Measurements from ENCODE around the gene ZNF281.

ZNF281 gene

DNA sequence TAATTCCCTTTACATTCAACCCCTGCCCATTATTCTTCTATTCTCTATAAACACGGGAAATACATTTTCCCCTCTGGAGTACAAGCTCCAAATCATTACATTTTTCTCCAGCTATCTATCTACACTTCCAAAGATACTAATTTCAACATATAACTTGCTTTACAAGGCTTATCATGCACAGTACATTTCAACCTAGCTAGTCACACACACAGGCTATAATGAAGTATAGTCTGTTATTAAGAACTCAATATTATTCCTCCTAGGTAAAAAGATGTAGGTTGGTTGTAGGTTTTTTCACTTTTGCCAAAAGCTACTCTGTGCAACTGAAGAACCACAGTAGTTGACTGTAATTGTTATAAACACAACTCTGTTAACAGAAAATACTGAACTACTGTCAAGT lies 8.1 kb downstream of the ZNF281 start:
- TF ChIP-seq, protein P1, sequence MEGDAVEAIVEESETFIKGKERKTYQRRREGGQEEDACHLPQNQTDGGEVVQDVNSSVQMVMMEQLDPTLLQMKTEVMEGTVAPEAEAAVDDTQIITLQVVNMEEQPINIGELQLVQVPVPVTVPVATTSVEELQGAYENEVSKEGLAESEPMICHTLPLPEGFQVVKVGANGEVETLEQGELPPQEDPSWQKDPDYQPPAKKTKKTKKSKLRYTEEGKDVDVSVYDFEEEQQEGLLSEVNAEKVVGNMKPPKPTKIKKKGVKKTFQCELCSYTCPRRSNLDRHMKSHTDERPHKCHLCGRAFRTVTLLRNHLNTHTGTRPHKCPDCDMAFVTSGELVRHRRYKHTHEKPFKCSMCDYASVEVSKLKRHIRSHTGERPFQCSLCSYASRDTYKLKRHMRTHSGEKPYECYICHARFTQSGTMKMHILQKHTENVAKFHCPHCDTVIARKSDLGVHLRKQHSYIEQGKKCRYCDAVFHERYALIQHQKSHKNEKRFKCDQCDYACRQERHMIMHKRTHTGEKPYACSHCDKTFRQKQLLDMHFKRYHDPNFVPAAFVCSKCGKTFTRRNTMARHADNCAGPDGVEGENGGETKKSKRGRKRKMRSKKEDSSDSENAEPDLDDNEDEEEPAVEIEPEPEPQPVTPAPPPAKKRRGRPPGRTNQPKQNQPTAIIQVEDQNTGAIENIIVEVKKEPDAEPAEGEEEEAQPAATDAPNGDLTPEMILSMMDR (IDR thresholded peaks at IDR 0.05; ENCODE audit: extremely low read depth, missing control alignments) = no peak
- DNase-seq (ENCODE audit: low spot score) = no peak

DNA sequence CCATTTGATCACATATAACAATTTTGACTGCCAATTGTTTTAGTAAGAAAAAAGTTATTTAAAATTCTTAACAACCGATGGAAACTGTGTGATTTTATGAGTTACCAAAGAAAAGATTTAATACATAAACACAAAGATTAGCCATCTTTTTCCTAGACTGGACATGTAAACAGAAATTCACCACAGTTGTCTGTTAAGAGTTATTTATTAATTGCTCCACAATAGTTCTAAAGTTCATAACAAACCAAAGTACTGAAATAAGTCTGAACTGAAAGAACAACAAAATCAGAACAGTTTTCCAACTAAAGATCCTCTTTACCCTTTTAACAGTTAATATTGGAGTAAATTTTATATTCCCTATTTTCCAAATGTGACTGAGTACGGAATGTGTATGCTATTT lies 8.6 kb downstream of the ZNF281 start:
- TF ChIP-seq, protein P1 (IDR thresholded peaks at IDR 0.05; ENCODE audit: extremely low read depth, missing control alignments) = no peak
- DNase-seq (ENCODE audit: low spot score) = no peak

DNA sequence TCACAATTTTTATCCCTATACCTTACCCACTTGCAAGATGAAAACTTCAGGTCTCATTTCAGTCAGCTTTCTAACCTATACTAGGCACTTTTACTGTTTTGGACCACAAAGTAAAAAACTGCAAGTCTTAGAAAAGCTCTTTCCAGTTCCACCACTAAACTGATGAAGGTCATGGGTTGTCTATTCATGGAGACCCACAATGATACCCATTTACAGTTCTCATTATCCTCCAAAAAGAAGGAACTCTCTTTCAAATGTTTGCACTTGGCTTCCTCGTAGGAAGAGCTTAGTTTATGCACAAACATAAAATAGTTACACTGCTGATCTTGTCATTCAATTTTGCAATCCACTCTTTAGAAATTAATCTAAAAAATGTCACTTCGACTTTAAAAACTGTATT lies 9.3 kb downstream of the ZNF281 start:
- TF ChIP-seq, protein P1 (IDR thresholded peaks at IDR 0.05; ENCODE audit: extremely low read depth, missing control alignments) = no peak
- DNase-seq (ENCODE audit: low spot score) = no peak

DNA sequence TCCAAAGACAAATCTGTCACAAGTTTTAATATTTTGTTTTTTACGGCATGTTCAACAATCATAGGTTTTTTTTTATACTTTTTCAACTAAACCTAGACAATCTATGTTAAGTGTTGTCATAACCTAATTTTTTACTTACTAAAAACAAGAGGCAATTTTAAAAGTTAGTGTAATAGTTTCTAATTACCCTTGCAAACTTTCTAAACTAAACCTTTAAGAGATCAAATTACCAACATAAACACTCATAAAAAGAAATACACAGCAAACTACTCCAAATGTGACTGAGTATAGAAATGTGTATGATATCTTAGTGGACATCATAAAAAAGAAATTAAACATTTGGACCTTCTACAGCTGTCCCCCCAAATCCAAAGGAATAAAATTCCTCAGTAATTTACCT lies 10.0 kb downstream of the ZNF281 start:
- TF ChIP-seq, protein P1 (IDR thresholded peaks at IDR 0.05; ENCODE audit: extremely low read depth, missing control alignments) = no peak
- DNase-seq (ENCODE audit: low spot score) = no peak

DNA sequence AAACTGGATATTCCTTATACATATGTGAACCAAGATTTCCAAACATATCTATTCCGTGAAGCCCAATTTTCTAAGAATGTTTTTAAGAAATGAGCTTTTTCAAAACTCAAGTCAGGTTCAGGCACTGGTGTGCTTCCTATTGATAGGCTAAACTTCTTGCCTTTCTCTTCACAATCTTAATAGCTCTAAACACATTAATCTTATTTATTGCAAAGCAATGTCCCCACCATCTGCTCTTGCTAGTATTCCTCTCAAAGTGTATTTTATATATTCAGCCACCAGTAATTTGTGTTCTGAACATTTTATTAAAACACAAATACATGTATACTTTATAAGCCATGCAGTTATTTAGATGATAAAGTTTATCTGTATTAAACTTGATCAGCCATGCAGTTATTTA lies 11.5 kb downstream of the ZNF281 start:
- DNase-seq (ENCODE audit: low spot score) = no peak
- TF ChIP-seq, protein P1 (IDR thresholded peaks at IDR 0.05; ENCODE audit: extremely low read depth, missing control alignments) = no peak

DNA sequence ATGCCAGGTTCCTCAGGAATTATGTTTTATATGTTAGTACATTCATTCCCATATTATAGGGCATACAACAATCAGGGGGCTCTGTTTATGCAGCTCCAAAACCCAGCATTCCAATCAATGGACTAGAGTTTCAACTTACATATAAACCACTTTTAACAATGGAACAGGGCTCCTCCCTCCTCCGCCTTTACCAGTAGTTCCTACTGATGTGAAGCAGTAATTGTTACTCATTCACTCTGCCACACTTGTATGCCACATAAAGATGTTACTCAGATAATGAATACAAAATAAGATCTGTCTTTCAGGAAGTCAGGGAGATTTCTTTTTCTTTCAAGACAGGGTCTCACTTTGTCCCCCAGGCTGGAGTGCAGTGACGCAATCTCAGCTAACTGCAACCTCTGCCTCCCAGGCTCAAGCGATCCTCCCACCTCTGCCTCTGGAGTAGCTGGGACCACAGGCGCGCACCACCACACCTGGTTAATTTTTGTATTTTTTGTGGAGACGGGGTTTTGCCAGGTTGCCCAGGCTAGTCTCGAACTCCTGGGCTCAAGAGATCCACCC lies 17.1 kb downstream of the ZNF281 start:
- TF ChIP-seq, protein P1 (IDR thresholded peaks at IDR 0.05; ENCODE audit: extremely low read depth, missing control alignments) = no peak
- DNase-seq (ENCODE audit: low spot score) = no peak

DNA sequence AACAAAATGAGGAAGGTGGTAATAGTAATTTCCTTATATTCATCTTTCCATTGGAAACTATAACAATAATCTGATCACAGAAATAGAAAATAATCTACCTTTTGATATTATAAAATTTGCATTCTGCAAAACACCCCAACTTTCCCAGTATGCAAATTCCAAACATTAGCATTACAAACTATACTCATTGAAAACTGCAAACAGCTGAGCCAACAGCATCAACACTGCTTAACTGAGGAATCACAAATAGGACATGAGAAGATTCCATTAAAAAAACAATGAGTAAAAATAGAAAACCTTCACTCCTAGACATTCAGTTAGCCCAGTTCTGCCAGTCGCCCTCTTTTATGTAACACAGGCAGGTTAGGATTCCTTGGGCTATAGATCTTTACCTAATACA lies 18.1 kb downstream of the ZNF281 start:
- TF ChIP-seq, protein P1 (IDR thresholded peaks at IDR 0.05; ENCODE audit: extremely low read depth, missing control alignments) = no peak
- DNase-seq (ENCODE audit: low spot score) = no peak

Data from GM20000 (cell line).